SK-N-SH treated with all-trans-retinoic acid at 6 μM for 48 hours (cell line): ENCODE data around the gene ATG4C.

Experiments used
- CSRNP3 ChIP-seq: fragments of 250-450 bp; sonication (Bioruptor Pico); IDR thresholded peaks from 2 replicates; pipeline ENCODE4 v1.5.1; 2021; ENCODE audit warnings: mild to moderate bottlenecking, moderate library complexity
- ESRRG ChIP-seq: fragments of 250-450 bp; sonication (Bioruptor Pico); IDR thresholded peaks from 2 replicates; pipeline ENCODE4 v1.6.1; 2021; ENCODE audit warnings: mild to moderate bottlenecking
- GLIS3 ChIP-seq: fragments of 250-450 bp; sonication (Bioruptor Pico); IDR thresholded peaks from 2 replicates; pipeline ENCODE4 v1.5.0; 2020; ENCODE audit warnings: mild to moderate bottlenecking, moderate library complexity
- OSR1 ChIP-seq: fragments of 250-450 bp; sonication (Bioruptor Pico); IDR thresholded peaks from 2 replicates; pipeline ENCODE4 v1.8.0; 2022; ENCODE audit warnings: moderate library complexity, mild to moderate bottlenecking, inconsistent platforms
- SNAI2 ChIP-seq: fragments of 250-450 bp; sonication (Bioruptor Pico); IDR thresholded peaks from 2 replicates; pipeline ENCODE4 v1.5.0; 2020; ENCODE audit warnings: mild to moderate bottlenecking, moderate library complexity
- TCF4 ChIP-seq: fragments of 250-450 bp; sonication (Bioruptor Pico); IDR thresholded peaks from 2 replicates; pipeline ENCODE4 v1.8.0; 2021; ENCODE audit warnings: mild to moderate bottlenecking, moderate library complexity, borderline replicate concordance
- ZFP30 ChIP-seq: fragments of 450-650 bp; formaldehyde crosslinking; IDR thresholded peaks from 2 replicates; pipeline ENCODE4 v1.5.0; 2022; ENCODE audit warnings: mild to moderate bottlenecking, moderate library complexity
- TF ChIP-seq, protein P1 (sequence below): fragments of 250-450 bp; sonication (Bioruptor Pico); IDR thresholded peaks from 2 replicates; pipeline ENCODE4 v1.8.0; 2020; ENCODE audit warnings: mild to moderate bottlenecking, moderate library complexity, borderline replicate concordance
- TF ChIP-seq, protein P2 (sequence below): fragments of 250-450 bp; sonication (Bioruptor Pico); IDR thresholded peaks from 2 replicates; pipeline ENCODE4 v1.5.1; 2020; ENCODE audit warnings: low read depth, mild to moderate bottlenecking, moderate library complexity

- TF ChIP-seq SNAI2 (CRISPR knock-in tag) (no peak), ESRRG (CRISPR knock-in tag) (no peak), CSRNP3 (CRISPR knock-in tag) (no peak), GLIS3 (CRISPR knock-in tag) (no peak), TCF4 (CRISPR knock-in tag) (no peak), OSR1 (CRISPR knock-in tag) (no peak), ZFP30 (CRISPR knock-in tag) (no peak)
- TF ChIP-seq, protein P1, sequence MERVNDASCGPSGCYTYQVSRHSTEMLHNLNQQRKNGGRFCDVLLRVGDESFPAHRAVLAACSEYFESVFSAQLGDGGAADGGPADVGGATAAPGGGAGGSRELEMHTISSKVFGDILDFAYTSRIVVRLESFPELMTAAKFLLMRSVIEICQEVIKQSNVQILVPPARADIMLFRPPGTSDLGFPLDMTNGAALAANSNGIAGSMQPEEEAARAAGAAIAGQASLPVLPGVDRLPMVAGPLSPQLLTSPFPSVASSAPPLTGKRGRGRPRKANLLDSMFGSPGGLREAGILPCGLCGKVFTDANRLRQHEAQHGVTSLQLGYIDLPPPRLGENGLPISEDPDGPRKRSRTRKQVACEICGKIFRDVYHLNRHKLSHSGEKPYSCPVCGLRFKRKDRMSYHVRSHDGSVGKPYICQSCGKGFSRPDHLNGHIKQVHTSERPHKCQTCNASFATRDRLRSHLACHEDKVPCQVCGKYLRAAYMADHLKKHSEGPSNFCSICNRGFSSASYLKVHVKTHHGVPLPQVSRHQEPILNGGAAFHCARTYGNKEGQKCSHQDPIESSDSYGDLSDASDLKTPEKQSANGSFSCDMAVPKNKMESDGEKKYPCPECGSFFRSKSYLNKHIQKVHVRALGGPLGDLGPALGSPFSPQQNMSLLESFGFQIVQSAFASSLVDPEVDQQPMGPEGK (CRISPR knock-in tag), result no peak
- TF ChIP-seq, protein P2, sequence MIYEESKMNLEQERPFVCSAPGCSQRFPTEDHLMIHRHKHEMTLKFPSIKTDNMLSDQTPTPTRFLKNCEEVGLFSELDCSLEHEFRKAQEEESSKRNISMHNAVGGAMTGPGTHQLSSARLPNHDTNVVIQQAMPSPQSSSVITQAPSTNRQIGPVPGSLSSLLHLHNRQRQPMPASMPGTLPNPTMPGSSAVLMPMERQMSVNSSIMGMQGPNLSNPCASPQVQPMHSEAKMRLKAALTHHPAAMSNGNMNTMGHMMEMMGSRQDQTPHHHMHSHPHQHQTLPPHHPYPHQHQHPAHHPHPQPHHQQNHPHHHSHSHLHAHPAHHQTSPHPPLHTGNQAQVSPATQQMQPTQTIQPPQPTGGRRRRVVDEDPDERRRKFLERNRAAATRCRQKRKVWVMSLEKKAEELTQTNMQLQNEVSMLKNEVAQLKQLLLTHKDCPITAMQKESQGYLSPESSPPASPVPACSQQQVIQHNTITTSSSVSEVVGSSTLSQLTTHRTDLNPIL, result no peak
Measured at GRCh38 chr1:62870148-62870547, 86.2 kb downstream of the ATG4C start.
